ENCODE results near the gene BRINP2.

The BRINP2 gene

DNA sequence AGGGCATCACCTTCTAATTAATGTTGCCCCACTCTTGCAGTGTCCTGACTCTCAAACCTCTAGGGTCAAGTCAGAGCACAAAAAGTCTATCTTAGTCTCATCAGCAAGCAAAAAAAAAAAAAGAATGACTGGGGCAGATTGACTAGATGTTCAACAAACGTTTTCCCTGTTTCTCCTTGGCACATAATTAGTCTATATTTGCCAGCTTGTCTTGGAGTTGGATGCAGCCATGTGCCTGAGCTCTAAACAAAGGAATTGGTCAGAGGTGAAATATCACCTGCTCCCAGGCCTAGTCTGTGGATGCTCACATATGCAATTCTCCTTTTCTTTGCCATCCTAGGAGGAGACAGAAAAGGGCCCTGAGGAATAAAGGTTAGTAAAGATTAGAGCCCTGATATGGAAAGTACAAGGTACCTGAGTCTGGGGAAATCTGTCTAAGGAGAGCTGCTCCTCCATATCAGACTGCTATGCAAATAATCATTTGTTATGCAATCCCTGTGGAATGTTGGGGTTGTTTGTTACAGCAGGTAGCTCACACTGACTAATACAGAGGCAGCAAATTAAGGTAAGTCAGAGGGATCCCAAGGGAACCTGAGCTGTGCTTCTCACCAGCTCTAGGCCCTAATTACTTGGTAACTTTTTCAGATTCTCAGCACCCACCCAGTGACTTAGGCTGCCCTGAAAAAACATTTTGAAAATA, 130.8 kb downstream of the BRINP2 start:
- TF ChIP-seq CTCF (IDR thresholded peaks at IDR 0.05; ENCODE audit: control insufficient read depth, insufficient read depth, low read depth, low read length, missing control alignments), result no peak
- no peak overlapping the region for H3K4me3 ChIP-seq (ENCODE audit: control insufficient read depth, low read depth, low read length)
- DNase-seq (ENCODE audit: low read depth), result no peak

- no peak for DNase-seq (ENCODE audit: low read depth)
- no peak overlapping the region for H3K4me3 ChIP-seq (ENCODE audit: control insufficient read depth, low read depth, low read length)
- TF ChIP-seq CTCF (IDR thresholded peaks at IDR 0.05; ENCODE audit: control insufficient read depth, insufficient read depth, low read depth, low read length, missing control alignments), result no peak
Observed at GRCh38 chr1:177302357-177303044, 131.7 kb downstream of the BRINP2 start.

GRCh38 chr1:177305040-177306018, 134.6 kb downstream of the BRINP2 start:
- no peak for TF ChIP-seq CTCF (IDR thresholded peaks at IDR 0.05; ENCODE audit: control insufficient read depth, insufficient read depth, low read depth, low read length, missing control alignments)
- H3K4me3 ChIP-seq (ENCODE audit: control insufficient read depth, low read depth, low read length), result no peak overlapping the region
- DNase-seq (ENCODE audit: low read depth), result no peak

GRCh38 chr1:177306019-177306415, 135.3 kb downstream of the BRINP2 start:
- DNase-seq (ENCODE audit: low read depth), result no peak
- no peak for TF ChIP-seq CTCF (IDR thresholded peaks at IDR 0.05; ENCODE audit: control insufficient read depth, insufficient read depth, low read depth, low read length, missing control alignments)
- no peak overlapping the region for H3K4me3 ChIP-seq (ENCODE audit: control insufficient read depth, low read depth, low read length)

DNA sequence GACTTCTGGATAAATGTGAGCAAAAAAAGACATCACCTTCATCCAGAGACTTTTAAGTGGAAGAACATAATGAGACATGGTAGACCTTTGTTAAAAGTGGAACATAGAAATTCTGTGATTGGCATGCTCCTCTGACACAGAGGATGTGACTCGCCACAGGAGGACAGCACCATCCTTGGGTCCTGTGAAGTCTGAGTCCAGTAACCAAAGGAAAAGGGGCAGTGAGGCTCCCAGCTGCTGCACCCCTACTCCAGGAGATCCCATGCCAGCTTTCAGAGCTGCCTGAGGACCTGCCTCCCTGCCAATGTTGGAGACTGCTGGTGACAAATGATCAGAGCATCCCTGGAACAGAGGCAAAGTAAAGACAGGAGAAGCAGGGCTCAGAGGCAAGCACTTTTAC, 136.2 kb downstream of the BRINP2 start:
- no peak for DNase-seq (ENCODE audit: low read depth)
- TF ChIP-seq CTCF (IDR thresholded peaks at IDR 0.05; ENCODE audit: control insufficient read depth, insufficient read depth, low read depth, low read length, missing control alignments), result no peak
- H3K4me3 ChIP-seq (ENCODE audit: control insufficient read depth, low read depth, low read length), result no peak overlapping the region

- H3K4me3 ChIP-seq (ENCODE audit: control insufficient read depth, low read depth, low read length), result no peak overlapping the region
- no peak for TF ChIP-seq CTCF (IDR thresholded peaks at IDR 0.05; ENCODE audit: control insufficient read depth, insufficient read depth, low read depth, low read length, missing control alignments)
- no peak for DNase-seq (ENCODE audit: low read depth)
Observed at GRCh38 chr1:177307771-177308170, 137.0 kb downstream of the BRINP2 start.

Data from AG09309 (cell line).